Measurements from ENCODE around the gene TMEM267. TPM values are rescaled to one million over a fixed set of nuclear protein-coding genes. Genes with fewer than 3 reads are reported as not detected.

The TMEM267 gene, protein sequence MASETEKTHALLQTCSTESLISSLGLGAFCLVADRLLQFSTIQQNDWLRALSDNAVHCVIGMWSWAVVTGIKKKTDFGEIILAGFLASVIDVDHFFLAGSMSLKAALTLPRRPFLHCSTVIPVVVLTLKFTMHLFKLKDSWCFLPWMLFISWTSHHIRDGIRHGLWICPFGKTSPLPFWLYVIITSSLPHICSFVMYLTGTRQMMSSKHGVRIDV
- total RNA-seq (2012; rRNA removed) = 12.0 and 17.5 TPM in 2 replicates
- 6.6 and 9.2 TPM in 2 replicates for polyA plus RNA-seq (2012; rRNA removed)
- 0.62 and 1.8 TPM in 2 replicates for polyA plus RNA-seq (2012; cell fraction: cytosol; rRNA removed)
- polyA plus RNA-seq (2012; cell fraction: nucleus; rRNA removed; ENCODE audit: low replicate concordance) = 1.2 and 12.8 TPM in 2 replicates
- Bru-seq, nascent RNA = percentile 83 among the genes with signal in this experiment
- percentile 85 among the genes with signal in this experiment for BruChase-seq, experiment 1, labeled RNA remaining after a 6-hour chase
- percentile 88 among the genes with signal in this experiment for BruChase-seq, experiment 2, labeled RNA remaining after a 2-hour chase
- long read RNA-seq, transcript TMEM267-201 (3 exons, 2,338 nt) = major isoform, 24 of 41 reads
- long read RNA-seq, partial matches to known transcripts = 5 of 41 reads
- long read RNA-seq, other reads (novel, unspliced or antisense) = 10 of 41 reads

DNA sequence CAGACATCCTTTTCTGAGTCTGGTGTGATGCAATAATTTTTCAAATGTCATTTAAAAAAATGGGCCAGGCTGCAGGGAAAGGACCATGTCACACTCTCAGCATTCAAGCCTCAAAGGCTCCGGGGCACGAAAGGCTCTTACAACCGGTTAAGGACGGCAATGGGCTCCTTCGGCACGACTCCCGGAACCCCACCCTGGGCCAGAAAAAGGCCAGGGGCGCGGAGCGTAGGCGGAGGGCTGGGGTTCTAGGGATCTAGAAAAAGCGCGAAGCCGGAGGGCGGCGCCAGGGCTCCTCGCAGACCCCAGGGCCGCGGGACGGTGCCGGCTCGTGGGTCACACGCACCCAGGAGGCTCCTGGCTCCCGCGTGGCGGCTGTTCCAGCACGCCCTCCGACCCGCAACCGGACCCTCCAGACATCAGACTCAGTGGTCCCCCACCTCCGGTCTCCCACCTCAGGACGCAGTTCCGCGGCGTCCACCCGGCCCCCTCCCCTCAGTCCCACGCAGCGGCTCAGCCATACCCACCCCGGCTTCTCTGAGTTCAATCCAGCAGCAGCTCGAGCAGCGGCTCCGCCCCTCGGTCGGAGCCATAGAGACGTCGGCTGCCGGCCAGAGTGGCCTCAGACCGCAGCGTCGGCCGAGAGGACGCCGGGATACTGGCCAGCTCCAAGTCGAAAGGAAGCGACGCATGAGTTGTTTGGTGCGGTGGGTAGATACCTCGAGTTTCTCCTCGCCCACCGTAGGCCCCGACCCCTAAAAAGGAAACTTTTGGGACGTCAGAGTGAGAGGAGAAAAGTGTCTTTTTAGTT is at the start of gene TMEM267:
TSS of gene TMEM267 (minus strand) at position 568 of the 808 bp plus-strand sequence. CDS start 29,896 bp downstream, outside the sequence.
- in situ Hi-C loops (cut with MboI; ENCODE audit: low sequenced_read_pairs) (loop anchor here (25.0 kb wide), 1 partner anchor 571 kb away; no protein-coding TSS in a partner anchor), intact Hi-C loops (cut with micrococcal nuclease) (loop anchor here (1.0 to 10.0 kb wide), 6 partner anchors 31 to 469 kb away; partner anchors contain the start of genes C5orf34 and HMGCS1), dilution Hi-C loops (cut with HindIII; ENCODE audit: low sequenced_read_pairs, unreplicated experiment) (no loop called here)
- Histone ChIP-seq H2BK20ac (ENCODE audit: low read depth, low read length) (peak within 1 kb of the TSS; percentile 39; the same call in 1 of the 2 replicates), H3K4me2 (ENCODE audit: low read depth, low read length) (peak within 1 kb of the TSS; percentile 94), H3K4me3 (ENCODE audit: insufficient read depth, low read depth, low read length) (peak within 1 kb of the TSS; percentile 62), H2AFZ (replicated peaks; ENCODE audit: low read length, poor library complexity) (peak within 1 kb of the TSS; percentile 99), H3K14ac (replicated peaks; ENCODE audit: low read depth, low read length) (peak within 1 kb of the TSS; percentile 95), H3K9me1 (ENCODE audit: insufficient read depth, low read length) (no peaks in the 10 kb centered on the region), H3K27me3 (ENCODE audit: control insufficient read depth, insufficient read depth, low read length) (no peaks in the 10 kb centered on the region), H3K18ac (ENCODE audit: low read depth, low read length) (peak within 1 kb of the TSS; percentile 79), H4K5ac (ENCODE audit: low read depth, low read length) (peak within 1 kb of the TSS; percentile 89), H3K9ac (ENCODE audit: low read depth, low read length) (peak within 1 kb of the TSS; percentile 90), H3K27ac (ENCODE audit: insufficient read depth, low read length) (peak within 1 kb of the TSS; percentile 86), H4K8ac (ENCODE audit: low read depth in 2 of 2, low read length in 2 of 2) (peak within 1 kb of the TSS; percentile 92 to 99), H4K91ac (ENCODE audit: insufficient read depth, low read depth, low read length) (peak within 1 kb of the TSS; percentile 92), H2AK5ac (ENCODE audit: low read depth, low read length) (peak within 1 kb of the TSS; percentile 28; the same call in 1 of the 2 replicates), H2BK15ac (ENCODE audit: low read depth, low read length) (peak within 1 kb of the TSS; percentile 8; the same call in 1 of the 3 replicates), H2AK9ac (replicated peaks; ENCODE audit: low read depth, low read length, poor library complexity) (peak within 1 kb of the TSS; percentile 95), H2BK5ac (ENCODE audit: low read depth, low read length, poor library complexity, severe bottlenecking) (peak within 1 kb of the TSS; percentile 84), H2BK120ac (ENCODE audit: low read depth, low read length) (peak within 1 kb of the TSS; percentile 81), H3K36me3 (ENCODE audit: control insufficient read depth, insufficient read depth, low read length) (no peaks in the 10 kb centered on the region), H4K20me1 (ENCODE audit: insufficient read depth, low read length) (no peaks in the 10 kb centered on the region), H3K4ac (ENCODE audit: low read depth, low read length) (peak within 1 kb of the TSS; percentile 96), H3K9me3 (ENCODE audit: control insufficient read depth, insufficient read depth, low read length) (no peaks in the 10 kb centered on the region), H3K79me1 (ENCODE audit: low read depth in 1 of 2, low read length in 2 of 2) (peaks cover 8 to 16% of the 10 kb centered on the region in 2 experiments), H3K23ac (ENCODE audit: low read depth, low read length) (peak within 1 kb of the TSS; percentile 93), H3K4me1 (ENCODE audit: control insufficient read depth, insufficient read depth, low read length) (peaks cover 2% of the 10 kb centered on the region; the same call in 1 of the 2 replicates), H3K56ac (ENCODE audit: extremely low read depth, insufficient read depth, low read length) (peak within 1 kb of the TSS; percentile 97)
- CTCF ChIA-PET = interaction anchor here (0.7 to 2.8 kb wide), 8 partner anchors 11 to 129 kb away, joined by 3 to 15 read pairs (median 7); no protein-coding TSS in a partner anchor
- ATAC-seq (ENCODE audit: low read depth) = peak; percentile 92
- no TSS peak for BruUV-seq (replicated peaks)
- peak; percentile 92 for DNase-seq
- TF ChIP-seq CEBPB (IDR thresholded peaks at IDR 0.05; ENCODE audit: low read depth, low read length) (peak; percentile 94), POLR2A (IDR thresholded peaks at IDR 0.05; ENCODE audit: low read depth, low read length) (peak; percentile 93), BHLHE40 (IDR thresholded peaks at IDR 0.05; ENCODE audit: low read depth, low read length) (no peak; the same call in 1 of the 2 replicates)
- WGBS, 2 experiments (ENCODE audit: extremely low coverage in 2 of 2, insufficient read length in 1 of 2) = 2% methylated on average over 10 of the region's 62 CpGs; no CpG with 5 or more reads in 1 of the 2 experiments
- POLR2A ChIA-PET (ENCODE audit: unreplicated experiment) = interaction anchor here (0.6 to 1.3 kb wide), 5 partner anchors 11 to 438 kb away, joined by 3 to 14 read pairs (median 5); no protein-coding TSS in a partner anchor

Data from IMR-90 (cell line).